NCI-H345 (cell line): Measurements from ENCODE around the gene COPRS.

Source experiments
- DNase-seq: peaks from one replicate; lab custom pipeline; 2025; lab: John Stamatoyannopoulos, UW

The COPRS gene

GRCh38 chr17:31858642-31859486 is at the start of gene COPRS:
Gene COPRS (minus strand): TSS chr17:31859244. CDS start chr17:31859199, 45 bp downstream.
- peak; percentile 88 for DNase-seq

- DNase-seq = no peak
These were observed 49.3 kb upstream of the COPRS start for GRCh38 chr17:31908386-31908785.

GRCh38 chr17:31907342-31907962 is 48.4 kb upstream of the COPRS start:
- peak; percentile 11 for DNase-seq

GRCh38 chr17:31903401-31903800 is 44.4 kb upstream of the COPRS start:
- DNase-seq = no peak

GRCh38 chr17:31902693-31903092 is 43.6 kb upstream of the COPRS start:
- no peak for DNase-seq

- no peak for DNase-seq
These were observed 41.8 kb upstream of the COPRS start for GRCh38 chr17:31900877-31901276.

GRCh38 chr17:31888124-31888523 is 29.1 kb upstream of the COPRS start:
- DNase-seq = no peak

GRCh38 chr17:31882571-31882970 is 23.5 kb upstream of the COPRS start:
- DNase-seq = no peak

- DNase-seq = no peak
These were observed 21.3 kb upstream of the COPRS start for GRCh38 chr17:31880311-31880710.

GRCh38 chr17:31878703-31879073 is 19.6 kb upstream of the COPRS start:
- DNase-seq = no peak

- no peak for DNase-seq
These were observed 19.1 kb upstream of the COPRS start for GRCh38 chr17:31877911-31878702.

- DNase-seq = no peak
These were observed 18.3 kb upstream of the COPRS start for GRCh38 chr17:31877341-31877740.

- no peak for DNase-seq
These were observed 16.0 kb upstream of the COPRS start for GRCh38 chr17:31875081-31875480.

- DNase-seq = no peak
These were observed 10.9 kb upstream of the COPRS start for GRCh38 chr17:31869797-31870568.

GRCh38 chr17:31869031-31869430 is 10.0 kb upstream of the COPRS start:
- DNase-seq = no peak

- no peak for DNase-seq
These were observed 504 bp upstream of the COPRS start for GRCh38 chr17:31859487-31860008.

- DNase-seq = peak; percentile 28
These were observed 963 bp downstream of the COPRS start for GRCh38 chr17:31857920-31858641.

- DNase-seq = no peak
These were observed 2.3 kb downstream of the COPRS start for GRCh38 chr17:31856750-31857149.

GRCh38 chr17:31854672-31855071 is 4.4 kb downstream of the COPRS start:
- DNase-seq = no peak

- DNase-seq = no peak
These were observed 5.1 kb downstream of the COPRS start for GRCh38 chr17:31853911-31854470.

- DNase-seq = no peak
These were observed 13.8 kb downstream of the COPRS start for GRCh38 chr17:31845291-31845690.
